Fibroblast of the aortic adventitia (primary cell): Measurements from ENCODE around the gene ST7L. TPM values are rescaled to one million over a fixed set of nuclear protein-coding genes. Genes with fewer than 3 reads are reported as not detected.
"Not testable (repeated sequence)": the region's sequence is repeated elsewhere in the genome, so short reads cannot be mapped to it uniquely, and the experiment has no call there.

Source experiments
- DNase-seq: peaks from one replicate; pipeline ENCODE4 v3.0.0-alpha.2; 2010; ENCODE audit warnings: low read depth
- H3K4me3 ChIP-seq: 2 replicates; pipeline ENCODE4 v1.5.1; 2011; ENCODE audit warnings: low read depth, mild to moderate bottlenecking, control low read depth, low read length, moderate library complexity
- CTCF ChIP-seq: IDR thresholded peaks from 2 replicates; pipeline ENCODE4 v1.5.1; 2011; ENCODE audit warnings: mild to moderate bottlenecking, low read length, control low read depth, inconsistent platforms; ENCODE audit not compliant: insufficient read depth
- small RNA-seq: library from RNA; depleted of rRNA; stranded (forward); fragments of <200 nt; gene quantifications from one replicate; pipeline ENCODE3, GENCODE V24; 2012
- total RNA-seq: library from RNA; depleted of rRNA; stranded (reverse); fragments of >200 nt; gene quantifications from 2 replicates; pipeline ENCODE4 v1.2.3, GENCODE V29; 2012; ENCODE audit warnings: low replicate concordance

The ST7L gene
- total RNA-seq, 1 donor: 22.1 TPM

- DNase-seq: no peak
- H3K4me3 ChIP-seq: no peak overlapping the region
- TF ChIP-seq CTCF: no peak
Observed at GRCh38 chr1:112488141-112488540, 130.8 kb downstream of the ST7L start.

GRCh38 chr1:112487686-112488085, 131.3 kb downstream of the ST7L start:
- not testable (repeated sequence) for DNase-seq, H3K4me3 ChIP-seq

- DNase-seq, H3K4me3 ChIP-seq: not testable (repeated sequence)
Observed at GRCh38 chr1:112486063-112486462, 132.9 kb downstream of the ST7L start.

GRCh38 chr1:112478314-112478713, 140.6 kb downstream of the ST7L start:
- H3K4me3 ChIP-seq: no peak overlapping the region
- TF ChIP-seq CTCF: no peak
- DNase-seq: no peak

- H3K4me3 ChIP-seq: no peak overlapping the region
- no peak for TF ChIP-seq CTCF
- DNase-seq: no peak
Observed at GRCh38 chr1:112477550-112477949, 141.4 kb downstream of the ST7L start.

Small RNA genes lying within 50 kb of the gene (small RNA-seq; reads per million reads assigned to genes)
- not detected for gene RNU7-70P

Other genes starting within 250 kb of the ST7L start
- gene CTTNBP2NL, start 222.9 kb downstream of the ST7L start, total RNA-seq: 24.4 and 27.0 TPM in 2 replicates
- gene WNT2B, start 110.2 kb downstream of the ST7L start, total RNA-seq: 1.8 and 2.4 TPM in 2 replicates
- gene CAPZA1, start 691 bp upstream of the ST7L start, total RNA-seq: 79.9 and 281 TPM in 2 replicates
- gene MOV10, start 55.5 kb upstream of the ST7L start, total RNA-seq: 21.4 and 31.5 TPM in 2 replicates
- gene RHOC, start 88.0 kb upstream of the ST7L start, total RNA-seq: 223 and 471 TPM in 2 replicates
- gene PPM1J, start 96.2 kb upstream of the ST7L start, total RNA-seq: 0.63 and 1.8 TPM in 2 replicates